Fibroblast of skin of right quadriceps (primary cell): ENCODE results near the gene ANO1.

ENCODE experiments used
- DNase-seq: peaks from one replicate; pipeline ENCODE4 v3.0.0-alpha.2; 2013

The ANO1 gene

GRCh38 chr11:70073871-70074371 is 4.2 kb upstream of the ANO1 start:
- DNase-seq, result peak; percentile 15

- DNase-seq, result no peak
Observed at GRCh38 chr11:70074746-70075145, 3.4 kb upstream of the ANO1 start.

GRCh38 chr11:70075836-70076235 is 2.3 kb upstream of the ANO1 start:
- DNase-seq, result no peak

GRCh38 chr11:70076461-70076931 is 1.6 kb upstream of the ANO1 start:
- DNase-seq, result no peak

GRCh38 chr11:70077411-70078094 is 564 bp upstream of the ANO1 start:
- no peak for DNase-seq

- DNase-seq, result no peak
Observed at GRCh38 chr11:70078781-70079616, 882 bp downstream of the ANO1 start.

- no peak for DNase-seq
Observed at GRCh38 chr11:70079691-70080090, 1.6 kb downstream of the ANO1 start.

- no peak for DNase-seq
Observed at GRCh38 chr11:70080763-70081162, 2.6 kb downstream of the ANO1 start.

GRCh38 chr11:70082829-70083228 is 4.7 kb downstream of the ANO1 start:
- DNase-seq, result no peak

GRCh38 chr11:70084046-70084984 is 6.2 kb downstream of the ANO1 start:
- DNase-seq, result no peak

GRCh38 chr11:70085815-70086769 is 8.0 kb downstream of the ANO1 start:
- no peak for DNase-seq

- DNase-seq, result no peak
Observed at GRCh38 chr11:70087446-70088167, 9.5 kb downstream of the ANO1 start.

- no peak for DNase-seq
Observed at GRCh38 chr11:70088735-70089250, 10.7 kb downstream of the ANO1 start.

- DNase-seq, result no peak
Observed at GRCh38 chr11:70089631-70090030, 11.5 kb downstream of the ANO1 start.

GRCh38 chr11:70090961-70091381 is 12.9 kb downstream of the ANO1 start:
- DNase-seq, result peak; percentile 19

GRCh38 chr11:70091638-70092037 is 13.5 kb downstream of the ANO1 start:
- no peak for DNase-seq

GRCh38 chr11:70092959-70093715 is 15.0 kb downstream of the ANO1 start:
- DNase-seq, result no peak

GRCh38 chr11:70095541-70096252 is 17.6 kb downstream of the ANO1 start:
- DNase-seq, result peak; percentile 47
